ENCODE data around the gene KIF19. TPM values are rescaled to one million over a fixed set of nuclear protein-coding genes. Genes with fewer than 3 reads are reported as not detected.

The KIF19 gene
- total RNA-seq, 4 donors from 2014 or later: 0.81 to 2.1 (median 1.5) TPM

GRCh38 chr17:74342224-74342623 lies 16.2 kb downstream of the KIF19 start:
- Histone ChIP-seq H3K9me3 (no peaks in the 10 kb centered on the region), H3K4me1 (no peaks in the 10 kb centered on the region), H3K4me3 (no peak overlapping the region), H3K36me3 (no peaks in the 10 kb centered on the region), H3K27me3 (peaks cover 82% of the 10 kb centered on the region), H3K27ac (no peak overlapping the region)
- TF ChIP-seq EP300 (IDR thresholded peaks at IDR 0.05) (no peak), POLR2A (IDR thresholded peaks at IDR 0.05) (no peak), POLR2AphosphoS5 (IDR thresholded peaks at IDR 0.05) (no peak), CTCF (IDR thresholded peaks at IDR 0.05) (no peak)
- WGBS, 2 donors (ENCODE audit: low coverage in 1 of 2): no CpG with 5 or more reads among the region's 10 CpGs
- ATAC-seq: no peak

DNA sequence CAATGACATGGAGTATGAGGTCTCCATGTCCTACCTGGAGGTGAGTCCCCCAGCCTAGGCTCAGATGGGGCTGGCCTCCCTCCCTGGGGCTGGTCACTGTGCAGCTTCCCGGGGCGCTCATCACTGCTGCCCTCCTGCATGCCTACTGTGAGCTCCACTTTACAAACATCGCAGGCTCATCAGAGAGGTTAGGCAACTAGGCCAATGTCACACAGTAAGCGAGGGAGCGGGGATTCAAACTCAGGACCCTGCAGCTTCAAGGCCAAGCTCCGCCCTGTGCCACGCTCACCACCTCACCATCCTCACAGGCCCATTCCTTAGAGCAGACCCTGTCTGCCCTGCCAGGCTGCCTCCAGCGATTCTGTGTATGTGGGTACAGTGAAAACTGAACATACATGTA lies 17.1 kb downstream of the KIF19 start:
- peaks cover 80% of the 10 kb centered on the region for H3K27me3 ChIP-seq
- H3K4me3 ChIP-seq: no peak overlapping the region
- H3K36me3 ChIP-seq: no peaks in the 10 kb centered on the region
- H3K27ac ChIP-seq: no peak overlapping the region
- no peaks in the 10 kb centered on the region for H3K4me1 ChIP-seq
- ATAC-seq: no peak
- TF ChIP-seq POLR2A (IDR thresholded peaks at IDR 0.05) (no peak), CTCF (IDR thresholded peaks at IDR 0.05) (no peak), EP300 (IDR thresholded peaks at IDR 0.05) (no peak), POLR2AphosphoS5 (IDR thresholded peaks at IDR 0.05) (no peak)
- no peaks in the 10 kb centered on the region for H3K9me3 ChIP-seq
- 58 to 93% methylated on average over 2 to 3 of the region's 8 CpGs for WGBS, 2 donors (ENCODE audit: low coverage in 1 of 2)

DNA sequence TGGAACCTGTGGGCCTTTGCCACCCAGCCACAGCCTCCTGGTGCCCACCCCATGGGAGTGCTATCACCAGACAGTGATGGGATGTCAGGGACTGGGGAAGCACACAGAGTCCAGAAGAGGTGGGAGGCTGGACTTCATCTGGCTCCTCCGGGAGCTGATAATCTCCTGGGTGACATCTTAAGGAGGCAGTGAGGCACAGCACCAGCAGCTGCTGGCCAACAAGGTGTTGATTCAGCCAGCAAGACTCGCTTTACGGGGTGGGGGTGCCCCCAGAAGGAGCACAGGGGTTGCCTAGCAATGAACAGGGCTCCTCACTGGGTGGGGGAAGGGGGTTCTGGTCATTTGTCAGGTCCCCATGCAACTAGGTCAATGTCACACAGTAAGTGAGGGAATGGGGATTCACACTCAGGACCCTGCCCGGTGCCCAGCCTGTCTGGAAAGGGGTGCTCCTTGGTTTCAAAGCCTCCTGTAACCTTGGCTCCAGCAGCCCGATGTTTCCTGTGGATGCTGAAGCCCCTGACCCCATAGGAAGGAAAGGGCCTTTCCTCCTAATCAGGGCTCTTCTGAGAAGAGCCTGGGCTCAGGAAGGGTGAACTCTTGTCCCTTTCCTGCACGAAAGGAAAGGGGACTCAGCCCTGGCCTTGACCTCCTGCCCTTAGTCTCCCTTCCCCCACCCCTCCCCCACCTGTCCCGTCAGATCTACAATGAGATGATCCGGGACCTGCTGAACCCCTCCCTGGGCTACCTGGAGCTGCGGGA lies 17.7 kb downstream of the KIF19 start:
- H3K4me3 ChIP-seq: no peak overlapping the region
- TF ChIP-seq CTCF (IDR thresholded peaks at IDR 0.05) (no peak), POLR2AphosphoS5 (IDR thresholded peaks at IDR 0.05) (peak; percentile 12)
- peaks cover 80% of the 10 kb centered on the region for H3K27me3 ChIP-seq
- no peaks in the 10 kb centered on the region for H3K9me3 ChIP-seq
- H3K36me3 ChIP-seq: no peaks in the 10 kb centered on the region
- ATAC-seq: no peak
- WGBS, 2 donors (ENCODE audit: low coverage in 1 of 2): 33% methylated on average over 1 of the region's 9 CpGs; no CpG with 5 or more reads in 1 of the 2 donors
- H3K4me1 ChIP-seq: no peaks in the 10 kb centered on the region
- H3K27ac ChIP-seq: no peak overlapping the region

DNA sequence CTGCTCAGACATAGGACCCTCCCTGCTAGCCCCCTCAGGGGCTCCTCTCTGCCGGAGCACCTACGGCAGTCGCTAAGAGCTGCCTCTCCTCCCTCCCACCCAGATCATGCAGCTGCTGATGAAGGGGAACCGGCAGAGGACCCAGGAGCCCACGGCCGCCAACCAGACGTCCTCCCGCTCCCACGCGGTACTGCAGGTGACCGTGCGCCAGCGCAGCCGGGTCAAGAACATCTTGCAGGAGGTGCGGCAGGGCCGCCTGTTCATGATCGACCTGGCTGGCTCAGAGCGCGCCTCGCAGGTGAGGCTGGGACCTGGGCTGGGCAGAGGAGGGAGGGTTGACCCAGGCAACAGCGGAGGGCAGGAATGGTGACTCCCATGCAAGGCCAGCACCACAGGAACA lies 18.6 kb downstream of the KIF19 start:
- WGBS, 2 donors (ENCODE audit: low coverage in 1 of 2): 60% methylated on average over 3 of the region's 21 CpGs; no CpG with 5 or more reads in 1 of the 2 donors
- TF ChIP-seq EP300 (IDR thresholded peaks at IDR 0.05) (no peak), POLR2A (IDR thresholded peaks at IDR 0.05) (no peak), CTCF (IDR thresholded peaks at IDR 0.05) (no peak), POLR2AphosphoS5 (IDR thresholded peaks at IDR 0.05) (no peak)

More for the DNA sequence above, 18.6 kb downstream of the KIF19 start:
- ATAC-seq: no peak
- peaks cover 80% of the 10 kb centered on the region for H3K27me3 ChIP-seq
- H3K36me3 ChIP-seq: no peaks in the 10 kb centered on the region
- no peaks in the 10 kb centered on the region for H3K4me1 ChIP-seq
- H3K4me3 ChIP-seq: no peak overlapping the region
- H3K9me3 ChIP-seq: no peaks in the 10 kb centered on the region
- H3K27ac ChIP-seq: no peak overlapping the region
